ENCODE measurements around the gene DHRS12.

- no peak for TF ChIP-seq POLR2A (IDR thresholded peaks at IDR 0.05)
- no peak for TF ChIP-seq CTCF (IDR thresholded peaks at IDR 0.05)
Measured at GRCh38 chr13:51816604-51817249, 12.8 kb upstream of the DHRS12 start.

Data from Peyer's patch (tissue), 4 donors.